ENCODE data around the gene RNF166. TPM values are rescaled to one million over a fixed set of nuclear protein-coding genes. Genes with fewer than 3 reads are reported as not detected.

RNF166 gene
- polyA plus RNA-seq, 1 donor from 2014 or later, result 34.4 TPM

- Histone ChIP-seq H3K36me3 (ENCODE audit: insufficient read depth, low read length) (no peaks in the 10 kb centered on the region), H2AFZ (ENCODE audit: low read depth, low read length) (no peak overlapping the region), H4K20me1 (ENCODE audit: insufficient read depth) (no peaks in the 10 kb centered on the region), H3K4me3 (ENCODE audit: low read length) (no peak overlapping the region), H3K9me2 (ENCODE audit: insufficient read depth, low read length) (no peaks in the 10 kb centered on the region), H3F3A (ENCODE audit: insufficient read depth, low read length, poor library complexity, severe bottlenecking) (no peaks in the 10 kb centered on the region), H3K9ac (ENCODE audit: low read length) (no peak overlapping the region), H3K27ac (ENCODE audit: low read length) (no peak overlapping the region), H3K9me3 (ENCODE audit: low read length) (no peaks in the 10 kb centered on the region), H3K27me3 (ENCODE audit: insufficient read depth, low read depth, low read length) (no peaks in the 10 kb centered on the region), H3K4me2 (ENCODE audit: low read length) (no peak overlapping the region), H3K79me2 (replicated peaks; ENCODE audit: insufficient read depth, low read length) (no peaks in the 10 kb centered on the region)
- TF ChIP-seq EP300 (conservative IDR thresholded peaks at IDR 0.05; ENCODE audit: poor library complexity, severe bottlenecking), result no peak
- no peak for TF ChIP-seq POLR2AphosphoS5 (IDR thresholded peaks at IDR 0.05)
Measured at GRCh38 chr16:88647178-88648070, 58.8 kb downstream of the RNF166 start.

Other genes starting within 250 kb of the RNF166 start
- gene ZC3H18, start 136.0 kb downstream of the RNF166 start, polyA plus RNA-seq, result 12.8 and 17.5 TPM in 2 replicates
- gene IL17C, start 67.8 kb downstream of the RNF166 start, polyA plus RNA-seq, result 1.0 TPM in 1 of 2 replicates, not detected in the other
- 5.7 and 6.3 TPM in 2 replicates for gene CYBA, start 55.4 kb downstream of the RNF166 start, polyA plus RNA-seq
- 232 and 303 TPM in 2 replicates for gene MVD, start 43.3 kb downstream of the RNF166 start, polyA plus RNA-seq
- not detected in 2 replicates for gene SNAI3, start 19.9 kb downstream of the RNF166 start, polyA plus RNA-seq
- gene CTU2, start 95 bp upstream of the RNF166 start, polyA plus RNA-seq, result 26.3 and 26.8 TPM in 2 replicates
- gene PIEZO1, start 78.8 kb upstream of the RNF166 start, polyA plus RNA-seq, result not detected in 2 replicates
- gene CDT1, start 97.4 kb upstream of the RNF166 start, polyA plus RNA-seq, result 1.0 and 5.2 TPM in 2 replicates
- 52.0 and 52.5 TPM in 2 replicates for gene APRT, start 105.5 kb upstream of the RNF166 start, polyA plus RNA-seq
- gene GALNS, start 150.5 kb upstream of the RNF166 start, polyA plus RNA-seq, result 18.9 and 19.4 TPM in 2 replicates
- 56.8 and 70.2 TPM in 2 replicates for gene TRAPPC2L, start 150.7 kb upstream of the RNF166 start, polyA plus RNA-seq
- 0.20 and 0.48 TPM in 2 replicates for gene PABPN1L, start 160.3 kb upstream of the RNF166 start, polyA plus RNA-seq

Measured in neural cell (in vitro differentiated cells).